ENCODE results near the gene CHAD. TPM values are rescaled to one million over a fixed set of nuclear protein-coding genes. Genes with fewer than 3 reads are reported as not detected.

Gene CHAD
- polyA plus RNA-seq, 1 experiment = not detected

DNA sequence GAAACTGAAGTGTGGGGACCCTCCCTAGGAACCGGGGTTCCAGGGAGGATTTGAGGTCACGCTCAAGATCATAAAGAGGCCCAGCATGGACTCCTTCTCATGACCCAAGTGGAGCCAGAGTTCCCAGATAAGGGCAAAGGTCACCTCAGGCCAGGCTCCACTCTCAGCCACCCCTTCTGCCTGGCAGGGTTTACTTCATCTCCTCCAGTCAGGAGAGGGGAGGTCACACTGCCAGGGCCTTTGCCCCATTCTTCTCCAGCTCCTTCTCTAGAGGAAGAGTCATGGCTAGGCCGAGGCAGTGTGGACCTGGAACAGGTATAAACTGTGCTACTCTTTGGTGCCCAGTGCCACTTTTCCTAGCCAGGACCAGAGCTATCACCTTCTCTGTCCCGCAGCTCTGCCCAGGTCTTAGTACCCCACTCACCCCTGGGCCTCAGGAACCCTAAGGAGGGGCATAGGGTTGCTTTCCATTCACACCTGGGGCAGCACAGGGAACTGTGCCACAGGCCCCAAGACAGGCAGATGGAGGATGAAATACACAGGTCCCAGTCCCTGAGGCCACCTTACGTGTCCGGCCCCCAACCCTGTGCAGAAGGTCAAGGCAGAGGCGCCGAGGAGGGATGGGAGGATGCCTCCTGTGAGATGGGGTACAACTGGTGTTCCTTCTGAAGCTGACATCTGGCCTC lies 43.5 kb downstream of the CHAD start:
- no peaks in the 10 kb centered on the region for H3K36me3 ChIP-seq (ENCODE audit: control insufficient read depth, insufficient read depth, low read length)

GRCh38 chr17:50424246-50424995 lies 44.3 kb downstream of the CHAD start:
- TF ChIP-seq, protein P1, sequence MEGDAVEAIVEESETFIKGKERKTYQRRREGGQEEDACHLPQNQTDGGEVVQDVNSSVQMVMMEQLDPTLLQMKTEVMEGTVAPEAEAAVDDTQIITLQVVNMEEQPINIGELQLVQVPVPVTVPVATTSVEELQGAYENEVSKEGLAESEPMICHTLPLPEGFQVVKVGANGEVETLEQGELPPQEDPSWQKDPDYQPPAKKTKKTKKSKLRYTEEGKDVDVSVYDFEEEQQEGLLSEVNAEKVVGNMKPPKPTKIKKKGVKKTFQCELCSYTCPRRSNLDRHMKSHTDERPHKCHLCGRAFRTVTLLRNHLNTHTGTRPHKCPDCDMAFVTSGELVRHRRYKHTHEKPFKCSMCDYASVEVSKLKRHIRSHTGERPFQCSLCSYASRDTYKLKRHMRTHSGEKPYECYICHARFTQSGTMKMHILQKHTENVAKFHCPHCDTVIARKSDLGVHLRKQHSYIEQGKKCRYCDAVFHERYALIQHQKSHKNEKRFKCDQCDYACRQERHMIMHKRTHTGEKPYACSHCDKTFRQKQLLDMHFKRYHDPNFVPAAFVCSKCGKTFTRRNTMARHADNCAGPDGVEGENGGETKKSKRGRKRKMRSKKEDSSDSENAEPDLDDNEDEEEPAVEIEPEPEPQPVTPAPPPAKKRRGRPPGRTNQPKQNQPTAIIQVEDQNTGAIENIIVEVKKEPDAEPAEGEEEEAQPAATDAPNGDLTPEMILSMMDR (IDR thresholded peaks at IDR 0.05; ENCODE audit: insufficient read depth, low read depth, low read length) = no peak
- CTCF ChIA-PET = interaction anchor here (1.0 to 1.1 kb wide), 2 partner anchors 27 to 59 kb away, joined by 3 read pairs; partner anchors contain the start of gene LRRC59
- no peak for DNase-seq (ENCODE audit: low read depth)
- Histone ChIP-seq H3K27me3 (ENCODE audit: control insufficient read depth, insufficient read depth, low read length) (no peaks in the 10 kb centered on the region), H3K36me3 (ENCODE audit: control insufficient read depth, insufficient read depth, low read length) (no peaks in the 10 kb centered on the region), H3K4me3 (ENCODE audit: low read depth, low read length) (no peak overlapping the region)
- POLR2A ChIA-PET = no interaction called here

More for the DNA sequence above, 43.5 kb downstream of the CHAD start:
- H3K4me3 ChIP-seq (ENCODE audit: low read depth, low read length) = peak overlapping the region; percentile 65
- no peaks in the 10 kb centered on the region for H3K27me3 ChIP-seq (ENCODE audit: control insufficient read depth, insufficient read depth, low read length)
- no peak for DNase-seq (ENCODE audit: low read depth)
- ChIA-PET CTCF (interaction anchor here (1.1 kb wide), 1 partner anchor 28 kb away, joined by 3 read pairs; the partner anchor contains the start of gene LRRC59), POLR2A (interaction anchor here (0.6 kb wide), 1 partner anchor 214 kb away, joined by 4 read pairs; no protein-coding TSS in a partner anchor)
- TF ChIP-seq, protein P1 (IDR thresholded peaks at IDR 0.05; ENCODE audit: insufficient read depth, low read depth, low read length) = no peak

- Histone ChIP-seq H3K27me3 (ENCODE audit: control insufficient read depth, insufficient read depth, low read length) (no peaks in the 10 kb centered on the region), H3K36me3 (ENCODE audit: control insufficient read depth, insufficient read depth, low read length) (no peaks in the 10 kb centered on the region), H3K4me3 (ENCODE audit: low read depth, low read length) (no peak overlapping the region)
- POLR2A ChIA-PET = no interaction called here
- TF ChIP-seq, protein P1 (IDR thresholded peaks at IDR 0.05; ENCODE audit: insufficient read depth, low read depth, low read length) = no peak
- CTCF ChIA-PET = interaction anchor here (1.0 to 1.1 kb wide), 2 partner anchors 26 to 59 kb away, joined by 3 read pairs; partner anchors contain the start of gene LRRC59
- peak; percentile 44 for DNase-seq (ENCODE audit: low read depth)
Measured at GRCh38 chr17:50423553-50424159, 45.0 kb downstream of the CHAD start.

DNA sequence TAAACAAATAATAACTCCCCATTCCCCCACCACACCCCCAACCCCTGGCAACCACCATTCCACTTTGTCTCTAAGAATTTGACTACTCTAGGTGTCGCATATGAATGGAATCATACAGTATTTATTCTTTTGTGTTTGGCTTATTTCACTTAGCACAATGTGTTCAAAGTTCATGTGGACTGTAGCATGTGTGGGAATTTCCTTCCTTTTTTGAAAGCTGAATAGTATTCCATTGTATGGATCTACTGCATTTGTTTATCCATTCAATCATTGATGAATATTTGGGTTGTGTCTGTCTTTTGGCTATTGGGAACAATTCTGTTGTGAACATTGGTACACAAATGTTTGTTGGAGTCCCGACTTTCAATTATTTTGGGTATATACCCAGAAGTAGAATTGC lies 45.9 kb downstream of the CHAD start:
- no peaks in the 10 kb centered on the region for H3K27me3 ChIP-seq (ENCODE audit: control insufficient read depth, insufficient read depth, low read length)
- no peak for DNase-seq (ENCODE audit: low read depth)
- H3K36me3 ChIP-seq (ENCODE audit: control insufficient read depth, insufficient read depth, low read length) = no peaks in the 10 kb centered on the region
- no peak overlapping the region for H3K4me3 ChIP-seq (ENCODE audit: low read depth, low read length)
- TF ChIP-seq, protein P1 (IDR thresholded peaks at IDR 0.05; ENCODE audit: insufficient read depth, low read depth, low read length) = no peak
- ChIA-PET CTCF (interaction anchor here (0.6 to 3.6 kb wide), 3 partner anchors 25 to 57 kb away, joined by 3 to 19 read pairs (median 3); partner anchors contain the start of gene LRRC59), POLR2A (no interaction called here)
